Right atrium auricular region (tissue), 2 donors: Measurements from ENCODE around the gene C5. TPM values are rescaled to one million over a fixed set of nuclear protein-coding genes. Genes with fewer than 3 reads are reported as not detected.

Source experiments
- DNase-seq: peaks from one replicate; pipeline ENCODE4 v3.0.0-alpha.2; 2019; ENCODE audit warnings: low spot score
- H3K27ac ChIP-seq, 2 donors: fragments of 200-600 bp; sonication (generic); 1 replicate in 1 of 2; 2 replicates in 1 of 2; pipeline ENCODE4 v1.5.1; 2016 to 2019
- H3K27me3 ChIP-seq, 2 donors: fragments of 200-600 bp; sonication (generic); one replicate each; pipeline versions ENCODE4 v1.5.1 to v1.6.0; 2017 to 2019
- H3K36me3 ChIP-seq: fragments of 200-600 bp; sonication (generic); one replicate; pipeline ENCODE4 v1.5.1; 2016
- H3K4me1 ChIP-seq, 2 donors: fragments of 200-600 bp; sonication (generic); one replicate each; pipeline versions ENCODE4 v1.5.1 to v1.6.0; 2017 to 2019
- H3K4me3 ChIP-seq, 2 donors: fragments of 200-600 bp; sonication (generic); 1 replicate in 1 of 2; 2 replicates in 1 of 2; pipeline ENCODE4 v1.5.1; 2017 to 2019; ENCODE audit warnings: mild to moderate bottlenecking in 1 of 2, moderate library complexity in 1 of 2
- H3K9me3 ChIP-seq, 2 donors: fragments of 200-600 bp; sonication (generic); one replicate each; pipeline ENCODE4 v1.5.1; 2019
- total RNA-seq, 2 donors: library from RNA; depleted of rRNA; stranded (reverse); fragments of >200 nt; gene quantifications; one replicate each; pipeline ENCODE4 v1.1.0, GENCODE V29; 2016
- TF ChIP-seq, protein P1 (sequence below), 2 donors: fragments of 200-600 bp; sonication (generic); IDR thresholded peaks; one replicate each; pipeline ENCODE4 v1.5.1; 2019; ENCODE audit warnings: antibody characterized with exemption in 2 of 2

C5 gene
- total RNA-seq, 2 donors from 2014 or later: 0.82 to 1.1 TPM

DNA sequence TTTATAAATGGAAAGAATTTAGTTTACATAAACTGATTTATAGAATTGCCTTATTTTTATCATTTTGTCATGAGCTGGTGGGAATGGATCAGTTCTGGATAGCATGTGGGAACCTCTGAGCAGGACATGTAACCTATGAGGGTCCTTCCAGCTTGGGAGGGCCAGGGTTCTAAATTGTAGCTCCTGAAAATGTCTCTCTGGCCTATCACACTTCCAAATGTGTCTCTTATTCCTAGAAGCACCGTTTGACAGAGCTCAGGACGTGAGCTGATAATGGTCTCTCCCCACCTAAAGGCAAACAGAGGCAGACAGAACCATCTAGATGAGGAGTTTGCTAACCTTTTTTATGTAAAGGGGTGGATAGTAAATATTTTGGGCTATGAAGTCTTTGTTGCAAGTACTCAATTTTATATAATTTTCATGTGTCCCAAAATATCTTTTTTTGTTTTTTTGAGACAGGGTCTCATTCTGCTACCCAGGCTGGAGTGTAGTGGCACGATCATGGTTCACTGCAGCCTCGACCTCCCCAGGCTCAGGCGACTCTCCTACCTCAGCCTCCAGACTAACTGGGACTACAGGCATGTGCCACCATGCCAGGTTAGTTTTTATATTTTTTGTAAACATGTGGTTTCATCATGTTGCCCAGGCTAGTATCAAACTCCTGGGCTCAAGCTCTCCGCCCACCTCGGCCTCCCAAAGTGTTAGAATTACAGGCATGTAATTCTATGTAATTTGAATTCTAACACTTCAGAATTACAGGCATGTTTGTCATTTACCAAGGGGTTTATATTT lies 127.5 kb downstream of the C5 start:
- peaks cover 0 to 40% of the 10 kb centered on the region in 2 donors for H3K4me1 ChIP-seq
- H3K36me3 ChIP-seq: no peaks in the 10 kb centered on the region
- no peak overlapping the region for H3K4me3 ChIP-seq
- TF ChIP-seq, protein P1, sequence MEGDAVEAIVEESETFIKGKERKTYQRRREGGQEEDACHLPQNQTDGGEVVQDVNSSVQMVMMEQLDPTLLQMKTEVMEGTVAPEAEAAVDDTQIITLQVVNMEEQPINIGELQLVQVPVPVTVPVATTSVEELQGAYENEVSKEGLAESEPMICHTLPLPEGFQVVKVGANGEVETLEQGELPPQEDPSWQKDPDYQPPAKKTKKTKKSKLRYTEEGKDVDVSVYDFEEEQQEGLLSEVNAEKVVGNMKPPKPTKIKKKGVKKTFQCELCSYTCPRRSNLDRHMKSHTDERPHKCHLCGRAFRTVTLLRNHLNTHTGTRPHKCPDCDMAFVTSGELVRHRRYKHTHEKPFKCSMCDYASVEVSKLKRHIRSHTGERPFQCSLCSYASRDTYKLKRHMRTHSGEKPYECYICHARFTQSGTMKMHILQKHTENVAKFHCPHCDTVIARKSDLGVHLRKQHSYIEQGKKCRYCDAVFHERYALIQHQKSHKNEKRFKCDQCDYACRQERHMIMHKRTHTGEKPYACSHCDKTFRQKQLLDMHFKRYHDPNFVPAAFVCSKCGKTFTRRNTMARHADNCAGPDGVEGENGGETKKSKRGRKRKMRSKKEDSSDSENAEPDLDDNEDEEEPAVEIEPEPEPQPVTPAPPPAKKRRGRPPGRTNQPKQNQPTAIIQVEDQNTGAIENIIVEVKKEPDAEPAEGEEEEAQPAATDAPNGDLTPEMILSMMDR (IDR thresholded peaks at IDR 0.05): no peak
- no peak for DNase-seq
- no peaks in the 10 kb centered on the region for H3K27me3 ChIP-seq
- H3K27ac ChIP-seq: peak overlapping the region; percentile 16 to 86
- H3K9me3 ChIP-seq: no peaks in the 10 kb centered on the region

DNA sequence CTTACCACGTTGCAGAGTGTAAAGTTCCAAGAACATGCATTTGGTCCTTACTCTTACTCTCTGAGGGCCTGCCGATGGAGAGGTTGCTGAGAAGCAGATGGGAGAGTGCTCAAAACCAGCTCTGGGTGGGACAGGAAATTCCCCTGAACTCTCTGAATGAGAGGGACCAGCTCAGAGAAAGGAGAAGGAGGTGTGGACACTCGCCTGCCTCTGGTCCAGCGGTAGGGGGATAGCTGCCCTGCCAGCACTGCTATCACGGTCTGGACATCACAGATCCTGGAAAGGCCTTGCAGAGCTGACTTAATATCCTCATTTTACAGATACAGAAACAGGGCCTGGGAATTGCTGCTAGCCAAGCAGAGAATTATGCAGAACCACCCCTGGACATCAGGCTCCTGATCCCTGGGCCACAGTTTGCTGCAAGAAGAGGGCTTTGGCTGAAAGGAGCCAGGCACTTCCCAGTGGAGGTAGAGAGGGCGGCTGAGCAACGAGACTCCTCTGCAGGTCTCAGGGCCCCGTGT lies 128.4 kb downstream of the C5 start:
- H3K27me3 ChIP-seq: no peaks in the 10 kb centered on the region
- TF ChIP-seq, protein P1 (IDR thresholded peaks at IDR 0.05): no peak

DNA sequence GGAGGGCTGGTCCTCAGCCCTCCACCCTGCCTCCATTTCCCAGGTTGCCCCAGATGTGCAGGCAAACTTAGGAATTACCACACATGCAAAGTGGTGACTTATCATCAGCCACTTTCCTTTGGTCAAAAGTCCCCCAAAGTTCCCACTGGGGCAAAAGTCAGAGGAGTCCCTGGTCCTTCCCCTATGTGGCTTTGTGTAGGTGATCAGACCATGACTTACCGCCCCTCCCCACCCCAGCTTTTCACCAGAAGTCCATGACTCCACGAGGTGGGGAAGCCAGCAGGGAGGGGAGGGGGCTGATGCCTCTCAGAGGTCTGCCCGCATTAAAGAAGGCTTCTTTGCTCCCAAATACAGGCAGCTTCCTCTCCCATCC lies 129.3 kb downstream of the C5 start:
- no peak for DNase-seq
- TF ChIP-seq, protein P1 (IDR thresholded peaks at IDR 0.05): no peak
- peaks cover 0 to 51% of the 10 kb centered on the region in 2 donors for H3K4me1 ChIP-seq
- no peaks in the 10 kb centered on the region for H3K36me3 ChIP-seq
- no peaks in the 10 kb centered on the region for H3K27me3 ChIP-seq
- H3K27ac ChIP-seq: peak overlapping the region; percentile 84 to 86
- no peak overlapping the region for H3K4me3 ChIP-seq
- H3K9me3 ChIP-seq: no peaks in the 10 kb centered on the region

More for the DNA sequence above, 128.4 kb downstream of the C5 start:
- H3K4me3 ChIP-seq: no peak overlapping the region
- peaks cover 0 to 43% of the 10 kb centered on the region in 2 donors for H3K4me1 ChIP-seq
- H3K9me3 ChIP-seq: no peaks in the 10 kb centered on the region
- no peak for DNase-seq
- H3K27ac ChIP-seq: peak overlapping the region; percentile 84 to 86
- H3K36me3 ChIP-seq: no peaks in the 10 kb centered on the region

DNA sequence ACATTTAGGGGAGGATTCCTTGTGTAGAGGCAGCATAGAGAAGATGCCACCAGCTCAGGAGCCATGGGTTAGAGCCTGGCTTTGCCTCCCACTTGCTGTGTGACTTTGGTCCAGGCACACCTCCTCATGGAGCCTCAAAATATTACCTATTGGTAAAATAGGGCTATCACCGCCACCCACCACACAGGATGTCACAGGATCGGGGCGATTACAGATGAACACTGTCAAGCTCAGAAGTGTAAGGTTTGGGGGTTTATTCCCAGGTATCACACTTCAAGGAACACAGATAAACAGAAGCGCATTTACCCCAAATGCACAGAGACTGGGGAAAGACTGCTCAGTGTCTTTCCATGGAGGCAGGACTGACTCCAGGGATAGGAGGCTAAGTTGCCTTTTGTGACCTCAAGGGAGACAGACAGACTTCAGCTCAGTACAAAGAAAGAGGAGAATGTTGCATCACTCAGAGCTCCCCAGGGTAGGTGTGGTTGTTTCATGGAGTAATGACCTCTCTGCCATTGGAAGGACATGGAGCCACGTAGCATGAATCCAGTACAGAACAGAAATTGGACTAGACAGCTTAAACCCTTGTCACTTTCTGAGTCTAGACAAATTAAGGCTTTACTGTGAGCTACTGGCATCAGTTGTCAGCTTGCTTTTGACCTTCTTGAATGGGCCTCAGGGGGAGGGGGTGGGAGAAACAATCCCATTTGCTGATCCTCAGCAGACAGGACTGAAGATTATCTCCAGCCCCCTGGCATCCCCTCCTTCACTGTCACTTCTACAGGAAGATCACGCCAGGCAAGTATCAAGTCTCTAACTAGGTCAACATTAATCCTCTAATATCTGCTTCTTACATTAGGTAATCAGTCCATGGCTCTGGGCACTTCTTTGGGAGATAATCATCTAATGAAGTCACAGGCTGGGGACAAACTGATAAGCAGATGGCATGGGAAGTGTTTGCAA lies 130.0 kb downstream of the C5 start:
- Histone ChIP-seq H3K4me1 (peaks cover 0 to 51% of the 10 kb centered on the region in 2 donors), H3K27ac (peak overlapping the region; percentile 84 to 86), H3K4me3 (no peak overlapping the region), H3K36me3 (no peaks in the 10 kb centered on the region), H3K9me3 (no peaks in the 10 kb centered on the region), H3K27me3 (no peaks in the 10 kb centered on the region)
- peak; percentile 74 for DNase-seq
- TF ChIP-seq, protein P1 (IDR thresholded peaks at IDR 0.05): no peak

GRCh38 chr9:120918931-120919842 lies 130.9 kb downstream of the C5 start:
- Histone ChIP-seq H3K27me3 (no peaks in the 10 kb centered on the region), H3K36me3 (no peaks in the 10 kb centered on the region), H3K27ac (peak overlapping the region; percentile 84 to 86), H3K4me1 (peaks cover 0 to 51% of the 10 kb centered on the region in 2 donors), H3K9me3 (no peaks in the 10 kb centered on the region), H3K4me3 (peak overlapping the region in 1 of 2 donors; percentile 3)
- TF ChIP-seq, protein P1 (IDR thresholded peaks at IDR 0.05): no peak
- DNase-seq: no peak
